ENCODE measurements around the gene SEPTIN1.
A peak's percentile ranks its signal among the peaks of the same experiment; 100 is the strongest.
"Not testable (repeated sequence)": the region's sequence is repeated elsewhere in the genome, so short reads cannot be mapped to it uniquely, and the experiment has no call there.

SEPTIN1 gene

DNA sequence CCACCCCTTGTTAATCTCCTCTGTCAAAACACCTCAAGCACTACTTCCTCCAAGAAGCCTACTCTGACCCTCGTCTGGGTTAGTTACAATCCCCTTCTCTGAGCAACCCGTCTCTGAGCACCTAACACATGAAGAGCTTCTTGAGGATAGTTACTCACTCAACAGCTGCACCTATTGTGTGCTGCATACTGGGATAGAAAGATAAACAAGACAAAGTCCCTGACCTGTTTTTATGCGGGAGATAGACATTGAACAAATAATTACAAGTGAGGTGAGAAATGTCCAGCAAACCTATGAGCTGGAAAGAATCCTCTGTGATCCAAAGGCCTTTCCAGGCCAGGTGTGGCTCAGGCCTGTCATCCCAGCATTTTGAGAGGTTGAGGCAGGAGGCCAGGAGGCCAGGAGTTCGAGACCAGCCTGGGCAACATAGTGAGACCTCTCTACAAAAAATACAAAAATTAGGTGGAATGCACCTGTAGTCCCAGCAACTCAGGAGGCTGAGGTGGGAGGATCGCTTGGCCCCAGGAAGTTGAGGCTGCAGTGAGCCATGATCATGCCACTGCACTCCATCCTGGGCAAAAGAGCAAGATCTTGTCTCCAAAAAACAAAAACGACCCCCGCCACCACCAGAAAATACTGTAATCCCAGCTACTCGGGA lies 19.5 kb upstream of the SEPTIN1 start:
- DNase-seq (ENCODE audit: low spot score), result no peak

DNA sequence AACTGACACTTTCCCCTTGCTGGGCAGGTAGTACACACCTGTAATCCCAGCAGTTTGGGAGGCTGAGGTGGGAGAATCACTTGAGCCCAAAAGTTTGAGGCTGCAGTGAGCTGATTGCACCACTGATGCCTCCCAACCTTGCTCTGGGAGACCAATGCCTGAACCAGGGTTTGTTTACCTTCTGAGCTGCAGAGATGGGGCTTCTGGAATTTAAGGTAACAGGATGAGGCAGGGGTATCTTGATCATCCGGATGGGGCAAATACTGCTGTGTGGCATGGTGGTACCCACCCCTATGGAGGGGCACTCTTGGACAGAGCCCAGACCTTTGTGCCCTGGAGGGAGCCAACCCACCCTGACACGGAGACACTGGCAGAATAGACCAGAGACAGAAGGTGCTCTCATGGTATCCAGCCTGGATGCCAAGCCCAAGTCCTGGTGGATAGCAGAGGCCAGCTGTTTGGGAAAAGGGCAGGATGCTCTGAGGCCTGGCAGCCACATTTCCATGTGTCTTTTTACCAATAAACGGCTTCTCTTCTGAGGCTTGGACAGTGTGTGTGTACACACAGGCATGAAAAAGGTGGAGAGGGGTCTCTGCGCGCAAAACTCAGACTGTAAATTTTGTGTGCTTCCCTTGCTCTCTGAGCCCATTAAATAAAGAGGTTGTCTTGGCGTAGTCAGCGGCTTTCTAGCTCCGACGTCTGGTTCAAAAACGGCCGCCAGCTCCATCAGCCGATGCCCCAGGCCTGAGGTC lies 17.2 kb upstream of the SEPTIN1 start:
- DNase-seq (ENCODE audit: low spot score), result no peak

DNA sequence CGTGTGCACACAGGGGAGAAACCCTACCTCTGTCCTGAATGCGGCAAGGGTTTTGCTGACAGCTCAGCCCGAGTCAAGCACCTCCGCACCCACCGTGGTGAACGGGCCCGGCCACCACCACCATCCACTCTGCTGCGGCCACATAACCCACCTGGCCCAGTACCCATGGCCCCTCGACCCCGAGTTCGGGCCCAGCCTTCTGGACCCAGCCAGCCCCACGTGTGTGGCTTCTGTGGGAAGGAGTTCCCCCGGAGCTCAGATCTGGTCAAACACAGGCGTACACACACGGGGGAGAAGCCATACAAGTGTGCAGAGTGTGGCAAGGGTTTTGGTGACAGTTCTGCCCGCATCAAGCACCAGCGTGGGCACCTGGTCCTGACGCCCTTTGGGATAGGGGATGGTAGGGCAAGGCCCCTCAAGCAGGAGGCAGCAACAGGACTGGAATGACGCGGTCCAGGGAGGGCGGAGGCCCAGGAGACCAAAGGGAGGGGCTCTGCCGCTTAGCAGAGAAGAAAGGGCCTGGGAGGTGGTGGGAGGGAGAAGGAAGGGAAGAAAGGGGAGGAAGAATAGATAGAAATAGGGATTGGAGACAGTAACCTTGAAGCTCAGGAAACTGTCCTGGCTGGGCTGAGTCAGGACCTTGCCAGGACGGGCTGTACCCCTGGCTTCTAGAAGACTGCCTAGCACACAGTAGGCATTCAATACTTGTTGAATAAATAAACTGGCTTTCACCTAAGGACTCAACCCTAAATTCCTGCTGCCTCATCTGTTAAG lies 16.5 kb upstream of the SEPTIN1 start:
- DNase-seq (ENCODE audit: low spot score), result no peak

DNA sequence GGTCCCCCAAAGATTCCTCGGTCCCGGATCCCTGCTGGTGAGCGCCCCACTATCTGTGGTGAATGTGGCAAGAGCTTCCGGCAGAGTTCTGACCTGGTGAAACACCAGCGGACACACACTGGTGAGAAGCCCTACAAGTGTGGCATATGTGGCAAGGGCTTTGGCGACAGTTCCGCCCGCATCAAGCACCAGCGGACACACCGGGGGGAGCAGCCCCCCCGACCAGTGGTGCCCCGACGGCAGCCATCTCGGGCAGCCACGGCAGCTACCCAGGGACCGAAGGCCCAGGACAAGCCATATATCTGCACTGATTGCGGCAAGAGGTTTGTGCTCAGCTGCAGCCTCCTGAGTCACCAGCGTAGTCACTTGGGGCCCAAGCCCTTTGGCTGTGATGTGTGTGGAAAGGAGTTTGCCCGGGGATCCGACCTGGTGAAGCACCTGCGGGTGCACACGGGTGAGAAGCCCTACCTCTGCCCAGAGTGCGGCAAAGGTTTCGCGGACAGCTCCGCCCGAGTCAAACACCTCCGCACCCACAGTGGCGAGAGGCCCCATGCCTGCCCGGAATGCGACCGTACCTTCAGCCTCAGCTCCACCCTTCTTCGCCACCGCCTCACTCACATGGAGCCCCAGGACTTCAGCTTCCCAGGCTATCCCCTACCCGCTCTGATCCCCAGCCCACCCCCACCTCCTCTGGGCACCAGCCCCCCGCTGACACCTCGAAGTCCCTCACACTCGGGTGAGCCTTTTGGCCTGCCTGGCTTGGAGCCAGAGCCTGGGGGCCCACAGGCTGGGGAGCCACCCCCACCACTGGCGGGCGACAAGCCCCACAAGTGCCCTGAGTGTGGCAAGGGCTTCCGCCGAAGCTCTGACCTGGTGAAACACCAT lies 15.7 kb upstream of the SEPTIN1 start:
- DNase-seq (ENCODE audit: low spot score), result no peak

DNA sequence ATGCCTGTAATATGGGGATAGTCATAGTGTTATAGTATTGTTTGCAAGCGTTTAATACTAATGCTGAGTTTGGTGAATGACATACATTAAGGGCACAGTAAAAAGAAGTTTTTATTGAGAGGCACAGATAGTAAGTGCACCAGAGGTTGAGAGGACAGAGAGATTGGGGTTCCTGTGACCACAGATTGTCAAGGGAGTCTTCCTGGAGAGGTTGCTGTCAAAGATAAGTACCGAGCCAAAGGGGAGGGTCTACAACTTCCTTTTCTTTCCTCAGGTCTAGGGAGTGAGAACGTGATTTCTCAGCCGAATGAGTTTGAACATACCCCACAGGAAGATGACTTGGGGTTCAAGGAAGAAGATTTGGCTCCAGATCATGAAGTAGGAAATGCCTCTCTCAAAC lies 14.7 kb upstream of the SEPTIN1 start:
- no peak for DNase-seq (ENCODE audit: low spot score)

DNA sequence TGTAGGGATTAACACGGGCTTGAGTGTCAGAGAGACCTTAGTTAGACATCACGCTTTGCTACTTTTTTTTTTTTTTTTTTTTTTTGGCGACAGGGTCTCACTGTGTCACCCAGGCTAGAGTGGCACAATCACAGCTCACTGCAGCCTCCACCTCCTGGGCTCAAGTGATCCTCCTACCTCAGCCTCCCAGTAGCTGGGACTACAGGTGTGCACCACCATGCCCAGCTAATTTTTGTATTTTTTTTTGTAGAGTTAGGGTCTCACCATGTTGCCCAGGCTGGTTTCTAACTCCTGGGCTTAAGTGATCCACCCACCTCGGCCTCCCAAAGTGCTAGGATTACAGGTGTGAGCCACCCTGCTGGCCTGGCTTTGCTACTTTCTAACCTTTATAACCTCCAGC lies 14.3 kb upstream of the SEPTIN1 start:
- DNase-seq (ENCODE audit: low spot score), result not testable (repeated sequence)

DNA sequence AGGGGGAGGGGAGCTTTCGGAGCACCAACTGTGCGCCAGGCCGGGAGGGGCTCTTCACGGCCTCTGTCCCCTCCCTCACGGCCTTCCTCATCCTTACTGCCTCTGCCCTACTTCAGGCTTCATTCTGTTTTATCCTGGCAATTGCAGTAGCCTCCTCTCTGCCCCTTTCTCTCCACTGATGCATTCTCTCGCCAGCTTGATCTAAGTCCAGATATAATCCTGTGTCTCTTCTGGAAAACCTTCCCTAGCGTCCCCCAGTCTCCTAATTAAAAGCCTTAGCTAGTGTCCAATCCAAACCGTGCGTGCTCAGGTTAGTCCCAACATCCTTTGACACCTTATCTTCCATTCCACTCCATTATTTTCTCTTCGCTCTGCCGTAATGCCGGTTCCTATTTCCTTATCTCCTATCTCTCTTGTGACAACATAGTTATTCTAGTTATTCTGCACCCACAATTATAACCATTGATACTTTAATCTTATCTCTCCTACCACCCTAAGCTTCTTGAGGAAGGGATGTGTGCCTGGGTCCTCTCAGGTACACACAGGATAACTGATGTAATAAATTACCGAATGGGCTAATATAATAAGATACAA lies 13.7 kb upstream of the SEPTIN1 start:
- no peak for DNase-seq (ENCODE audit: low spot score)

DNA sequence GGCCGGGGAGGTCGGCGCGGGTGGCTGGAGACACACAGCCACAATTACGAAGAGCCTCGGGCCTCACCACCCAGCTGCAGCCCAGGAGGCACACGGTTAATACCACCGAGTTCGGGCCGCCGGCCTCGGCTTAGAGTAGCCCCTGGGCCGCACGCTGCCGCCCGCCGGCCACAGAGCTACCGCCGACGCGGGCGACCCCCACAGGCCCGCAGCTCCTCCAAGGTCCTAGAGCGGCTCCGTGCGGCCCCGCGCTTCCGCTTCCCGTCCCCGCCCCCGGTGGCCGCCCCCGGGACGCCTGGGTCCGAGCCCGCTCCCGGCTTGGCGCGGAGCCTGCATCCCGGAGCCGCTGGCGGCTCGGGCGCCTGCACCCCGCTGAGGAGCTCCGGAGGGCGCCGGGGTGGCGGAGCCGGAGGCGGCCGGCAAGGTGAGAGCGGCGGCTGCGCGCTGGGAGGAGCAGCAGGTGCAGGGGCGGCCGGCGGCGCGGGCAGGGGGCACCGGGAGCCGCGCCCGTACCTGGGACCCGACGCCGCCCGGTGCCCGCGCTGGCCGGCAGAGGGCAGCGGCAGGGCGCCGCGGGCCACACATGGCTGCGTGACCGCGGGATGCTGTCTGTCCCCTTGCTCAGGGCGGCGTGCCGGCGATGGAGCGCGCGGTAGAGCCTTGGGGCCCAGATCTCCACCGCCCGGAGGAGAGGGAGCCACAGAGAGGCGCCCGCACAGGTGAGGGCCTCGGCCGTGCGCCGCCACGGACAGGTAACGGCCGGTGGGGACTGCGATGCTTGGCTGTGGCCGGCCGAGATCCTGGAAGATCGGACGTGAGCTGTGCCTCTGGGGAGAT lies 13.0 kb upstream of the SEPTIN1 start, which contains the start of gene ZNF48:
Gene ZNF48, plus strand, starts transcription at position 266 of the 837 bp plus-strand sequence. Its CDS starts 375 bp downstream, at position 641.
- peak; percentile 91 for DNase-seq (ENCODE audit: low spot score)

DNA sequence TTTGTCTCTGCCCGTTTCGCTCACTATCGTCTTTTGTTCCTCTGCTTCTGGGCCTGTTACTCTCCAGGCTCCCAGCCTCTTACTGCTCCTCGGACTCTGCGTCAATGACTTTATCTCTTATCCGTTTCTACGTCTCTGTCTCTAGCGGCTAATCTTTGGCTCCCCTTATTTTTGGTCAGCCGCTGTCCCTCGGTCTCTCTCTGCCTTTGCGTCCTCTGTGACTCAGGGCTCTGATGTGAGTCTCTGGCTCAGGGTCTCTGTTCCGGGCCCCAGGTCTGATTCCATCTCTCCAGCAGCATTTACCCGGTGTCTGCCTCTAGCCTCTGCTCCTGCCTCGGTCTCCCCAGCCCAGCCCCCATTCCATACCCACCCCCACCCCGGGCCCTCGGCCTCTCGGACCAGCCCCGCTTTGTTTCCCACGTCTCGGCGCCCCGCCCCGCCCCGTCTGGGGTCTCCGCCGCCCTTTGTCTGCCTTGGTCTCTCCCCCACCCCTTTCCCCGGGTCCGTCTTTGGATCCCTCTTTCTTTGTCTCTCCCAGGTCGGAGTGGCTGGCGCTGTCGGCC lies 12.3 kb upstream of the SEPTIN1 start:
- DNase-seq (ENCODE audit: low spot score), result no peak

DNA sequence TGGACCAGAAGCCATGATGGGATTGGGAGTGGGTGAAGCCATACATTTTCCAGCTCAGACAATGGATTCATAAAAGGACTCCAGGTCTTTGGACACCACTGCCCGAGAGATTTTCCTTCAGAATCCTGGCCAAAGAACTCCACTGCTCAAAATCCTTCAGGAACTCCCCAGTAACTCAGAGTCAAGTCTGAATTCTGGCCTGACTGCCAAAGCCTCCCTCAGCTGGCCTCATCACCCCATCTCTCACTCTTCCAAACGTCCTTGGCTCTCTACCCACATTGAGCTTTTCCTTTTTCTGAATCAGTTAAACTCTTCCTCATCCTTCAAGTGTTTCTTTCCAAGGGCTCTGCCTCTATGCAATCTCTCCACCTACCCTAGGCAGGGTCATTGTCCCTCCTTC lies 1.2 kb upstream of the SEPTIN1 start:
- DNase-seq (ENCODE audit: low spot score), result no peak

DNA sequence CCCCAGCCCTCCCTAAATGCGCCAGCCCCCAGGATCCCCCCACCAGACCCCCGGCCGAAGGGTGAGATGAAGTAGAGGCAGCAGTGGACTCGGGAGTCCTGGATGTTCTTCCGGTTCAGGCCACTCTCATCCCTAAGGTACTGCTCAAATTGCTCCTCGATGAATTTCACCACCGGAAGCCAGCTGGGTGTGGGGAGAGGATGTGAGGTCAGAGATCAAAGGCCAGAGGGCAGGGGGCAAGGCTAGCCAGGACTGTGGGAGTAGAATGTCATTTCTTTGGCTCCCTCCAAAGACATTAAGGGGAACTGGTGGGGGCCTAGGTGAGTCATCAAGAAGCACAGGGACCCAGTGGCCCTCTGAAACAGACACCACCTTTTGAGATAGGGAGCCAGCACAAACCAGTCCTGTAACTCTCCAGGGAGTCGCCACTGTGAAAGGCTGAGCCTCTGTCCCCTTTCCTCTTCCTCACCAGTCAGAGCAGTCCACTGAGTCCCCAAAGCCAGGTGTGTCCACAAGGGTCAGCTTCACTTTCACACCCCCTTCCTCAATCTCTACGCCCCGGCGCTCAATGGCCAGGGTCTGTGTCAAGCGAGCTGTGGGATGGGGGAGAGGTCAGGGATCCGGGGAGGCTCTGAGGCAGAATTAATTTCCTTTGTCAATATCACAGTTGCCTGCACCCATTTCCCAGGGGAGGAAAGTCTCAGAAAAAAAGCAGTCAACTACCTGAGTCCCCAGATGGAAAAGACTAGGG lies 895 bp downstream of the SEPTIN1 start:
- no peak for DNase-seq (ENCODE audit: low spot score)

DNA sequence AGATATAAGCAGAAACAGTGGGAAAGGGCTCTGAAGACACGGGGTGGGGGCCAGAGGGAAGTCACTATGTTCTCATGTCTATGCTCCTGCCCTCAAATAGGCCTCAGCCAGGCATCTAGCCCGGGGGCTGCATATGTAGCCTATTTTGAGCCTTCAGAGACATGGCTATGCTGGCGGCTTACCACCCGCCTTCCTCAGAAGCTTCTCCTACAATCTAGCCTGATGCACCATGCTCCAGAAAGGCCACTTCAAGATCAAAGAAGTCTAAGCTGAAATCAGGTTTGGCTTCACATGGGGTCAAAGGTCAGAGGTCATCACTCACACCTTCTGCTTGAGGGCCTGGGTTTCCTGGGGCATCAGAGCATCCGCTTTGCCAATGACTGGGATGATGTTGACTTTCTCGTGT lies 1.6 kb downstream of the SEPTIN1 start:
- no peak for DNase-seq (ENCODE audit: low spot score)

DNA sequence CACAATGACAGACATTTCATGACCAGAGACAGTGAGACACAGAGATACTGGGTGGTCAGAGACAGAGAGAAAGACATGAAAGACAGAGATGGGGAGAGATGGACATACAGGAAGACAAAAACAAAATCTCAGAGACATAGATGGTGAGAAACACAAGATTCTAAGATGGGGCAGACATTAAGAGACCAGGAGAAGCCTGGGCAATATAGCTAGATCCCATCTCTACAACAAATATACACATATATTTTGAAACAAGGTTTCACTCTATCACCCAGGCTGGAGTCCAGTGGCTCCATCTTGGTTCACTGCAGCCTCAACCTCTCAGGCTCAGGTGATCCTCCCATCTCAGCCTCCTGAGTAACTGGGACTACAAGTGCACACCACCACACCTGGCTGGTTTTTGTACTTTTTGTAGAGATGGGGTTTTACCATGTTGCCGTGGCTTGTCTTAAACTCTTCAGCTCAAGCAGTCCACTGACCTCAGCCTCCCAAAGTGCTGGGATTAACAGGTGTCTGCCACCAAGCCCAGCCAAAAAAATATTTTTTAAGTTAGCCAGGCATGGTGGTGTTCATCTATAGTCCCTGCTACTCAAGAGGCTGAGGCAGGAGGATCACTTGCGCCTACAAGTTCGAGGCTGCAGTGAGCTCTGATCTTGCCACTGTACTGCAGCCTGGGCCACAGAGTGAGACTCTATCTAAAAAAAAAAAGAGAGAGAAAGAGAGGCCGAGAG lies 2.1 kb downstream of the SEPTIN1 start:
- no peak for DNase-seq (ENCODE audit: low spot score)

DNA sequence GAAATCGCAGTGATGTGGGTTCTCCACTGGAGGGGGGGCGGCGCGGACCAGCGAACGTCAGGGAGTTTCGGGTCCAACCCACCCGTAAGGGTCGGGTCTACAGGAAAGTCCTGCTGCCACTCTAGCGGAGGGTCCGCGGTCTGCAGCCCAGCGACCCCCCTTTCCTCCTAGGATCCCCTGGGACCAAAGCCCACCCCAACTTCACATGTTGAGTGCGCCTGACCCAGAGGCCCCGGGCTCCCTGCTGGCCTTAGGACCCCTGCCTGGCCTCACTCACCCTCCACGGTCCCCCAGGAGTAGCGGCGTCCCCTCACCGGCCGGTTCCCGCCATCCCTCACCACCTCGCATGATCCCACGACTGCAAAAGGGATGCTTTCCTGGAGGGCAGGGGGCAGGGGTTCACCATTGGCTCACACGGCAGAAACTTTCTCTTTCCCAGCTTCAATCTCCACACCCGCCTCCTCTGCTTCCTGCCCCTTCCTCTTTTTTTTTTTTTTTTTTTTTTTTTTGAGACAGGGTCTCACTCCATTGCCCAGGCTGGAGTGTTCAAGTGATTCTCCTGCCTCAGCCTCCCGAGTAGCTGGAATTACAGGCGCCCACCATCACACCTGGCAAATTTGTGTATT lies 3.1 kb downstream of the SEPTIN1 start:
- DNase-seq (ENCODE audit: low spot score), result no peak

DNA sequence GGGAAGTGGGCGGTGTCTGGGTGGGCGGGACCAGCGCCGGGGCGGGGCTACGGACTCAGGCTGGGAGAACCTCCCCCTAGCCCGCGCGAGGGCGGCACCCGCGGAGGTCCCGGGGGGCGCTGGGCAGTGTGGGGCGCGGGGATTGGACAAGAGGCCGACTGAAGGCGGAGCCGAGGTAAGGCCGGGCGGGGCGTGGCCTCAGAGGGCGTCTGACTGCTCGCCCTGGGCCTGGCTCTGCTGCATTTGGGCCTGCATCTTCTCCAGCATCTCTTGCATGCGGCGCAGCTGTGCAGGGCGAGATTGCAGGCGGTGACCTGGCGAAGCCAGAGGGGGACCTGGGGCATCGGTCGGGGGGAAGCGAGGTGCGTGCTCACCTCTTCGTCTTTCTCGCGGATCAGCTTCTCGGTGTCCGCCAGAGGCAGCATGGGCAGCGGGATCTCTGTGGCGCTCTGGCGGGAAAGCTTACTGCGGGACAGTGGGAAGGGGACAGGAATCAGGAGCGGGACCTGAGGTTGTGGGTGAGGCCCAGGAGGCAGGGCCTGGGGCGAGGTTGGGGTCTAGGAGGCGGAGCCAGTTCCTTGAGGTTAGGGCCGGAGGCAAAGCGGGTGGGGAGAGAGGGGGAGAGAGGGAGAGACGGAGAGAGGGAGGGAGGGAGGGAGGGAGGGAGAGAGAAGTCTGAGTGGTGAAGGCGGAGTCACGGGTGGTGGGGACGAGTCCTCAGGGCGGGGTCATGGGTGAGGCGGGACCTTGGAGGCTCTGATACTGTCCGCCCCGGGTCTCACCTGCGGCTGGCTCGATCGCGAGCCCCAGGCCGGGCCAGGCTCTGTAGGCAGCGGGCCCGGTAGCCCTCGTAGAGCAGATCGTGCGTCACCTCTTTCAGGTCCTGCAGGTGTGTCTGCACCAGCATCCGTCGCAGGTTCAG lies 3.9 kb downstream of the SEPTIN1 start:
- peak; percentile 99 for DNase-seq (ENCODE audit: low spot score)

DNA sequence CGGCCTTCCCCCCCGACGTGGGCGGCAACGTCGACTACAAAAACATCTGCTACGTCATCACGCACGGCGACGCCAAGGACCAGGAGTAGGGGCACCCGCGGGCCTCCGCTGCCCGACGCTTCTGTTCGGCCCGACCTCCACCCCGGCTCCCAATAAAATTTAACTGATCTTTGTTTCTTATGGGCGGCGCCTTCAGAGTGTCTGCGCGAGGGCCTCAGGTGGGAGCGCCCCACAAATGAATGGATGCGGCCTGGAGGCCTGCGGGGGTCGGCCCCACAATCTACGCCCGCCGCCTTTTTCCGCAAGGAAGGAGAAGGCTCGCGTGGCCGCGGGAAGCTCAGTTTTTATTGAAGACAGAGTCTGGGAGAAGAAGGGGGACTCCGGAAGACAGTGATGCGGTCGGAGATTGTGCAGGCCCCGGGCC lies 4.5 kb downstream of the SEPTIN1 start:
- DNase-seq (ENCODE audit: low spot score), result peak; percentile 92

All from globus pallidus (tissue), 1 donor.